NT2/D1 (cell line): ENCODE results near the gene EML4.

Source experiments
- YY1 ChIP-seq: IDR thresholded peaks from 2 replicates; pipeline ENCODE4 v1.6.1; 2011; ENCODE audit not compliant: insufficient read length, insufficient read depth
- ZNF274 ChIP-seq: IDR thresholded peaks from 2 replicates; pipeline ENCODE4 v1.6.1; 2011; ENCODE audit warnings: mild to moderate bottlenecking, low read depth, low read length

DNA sequence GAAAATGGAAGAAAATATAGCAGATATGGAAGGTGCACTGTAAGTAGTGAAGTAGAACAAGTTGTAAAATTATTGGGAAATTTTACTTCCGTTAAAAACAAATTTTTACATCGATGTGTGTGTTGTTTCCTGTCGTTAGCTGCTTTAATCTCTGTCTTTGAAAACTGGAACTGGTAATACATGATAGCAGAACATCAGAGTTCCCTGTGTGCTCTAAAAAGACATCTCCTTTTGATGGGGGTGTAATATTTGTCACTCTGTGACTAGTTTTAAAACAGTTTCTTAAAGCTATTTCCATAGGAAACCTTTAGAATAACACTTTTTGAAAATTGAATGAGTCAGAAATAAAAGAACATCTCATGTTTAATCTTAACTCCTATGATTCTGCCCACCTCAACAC is 148.3 kb downstream of the EML4 start:
- no peak for TF ChIP-seq YY1
- TF ChIP-seq ZNF274, result no peak
